ENCODE results near the gene DFFB.

DNA sequence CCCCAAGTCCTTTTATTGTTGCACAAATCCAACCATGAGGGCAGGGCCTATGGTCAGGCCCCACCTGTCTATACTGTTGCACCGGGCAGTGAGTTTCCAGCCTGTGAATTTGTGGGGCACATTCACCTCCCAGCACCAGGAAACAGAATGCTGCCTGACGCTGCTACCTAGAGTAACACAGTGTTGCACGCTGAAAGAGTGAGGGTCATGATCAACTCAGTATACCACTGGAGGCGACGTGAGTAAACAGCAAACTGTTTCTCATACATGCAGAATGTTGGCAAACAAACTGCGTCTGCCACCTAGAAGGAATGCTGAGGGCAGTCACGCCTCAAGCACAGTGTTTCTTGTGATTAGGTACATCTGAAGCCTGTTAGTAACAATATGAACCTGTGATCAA is 47.6 kb upstream of the DFFB start:
- TF ChIP-seq ZNF514 (tag by site-specific recombination; IDR thresholded peaks at IDR 0.05) (no peak), ZNF596 (tag by site-specific recombination; IDR thresholded peaks at IDR 0.05) (no peak)
- TF ChIP-seq, protein P1, sequence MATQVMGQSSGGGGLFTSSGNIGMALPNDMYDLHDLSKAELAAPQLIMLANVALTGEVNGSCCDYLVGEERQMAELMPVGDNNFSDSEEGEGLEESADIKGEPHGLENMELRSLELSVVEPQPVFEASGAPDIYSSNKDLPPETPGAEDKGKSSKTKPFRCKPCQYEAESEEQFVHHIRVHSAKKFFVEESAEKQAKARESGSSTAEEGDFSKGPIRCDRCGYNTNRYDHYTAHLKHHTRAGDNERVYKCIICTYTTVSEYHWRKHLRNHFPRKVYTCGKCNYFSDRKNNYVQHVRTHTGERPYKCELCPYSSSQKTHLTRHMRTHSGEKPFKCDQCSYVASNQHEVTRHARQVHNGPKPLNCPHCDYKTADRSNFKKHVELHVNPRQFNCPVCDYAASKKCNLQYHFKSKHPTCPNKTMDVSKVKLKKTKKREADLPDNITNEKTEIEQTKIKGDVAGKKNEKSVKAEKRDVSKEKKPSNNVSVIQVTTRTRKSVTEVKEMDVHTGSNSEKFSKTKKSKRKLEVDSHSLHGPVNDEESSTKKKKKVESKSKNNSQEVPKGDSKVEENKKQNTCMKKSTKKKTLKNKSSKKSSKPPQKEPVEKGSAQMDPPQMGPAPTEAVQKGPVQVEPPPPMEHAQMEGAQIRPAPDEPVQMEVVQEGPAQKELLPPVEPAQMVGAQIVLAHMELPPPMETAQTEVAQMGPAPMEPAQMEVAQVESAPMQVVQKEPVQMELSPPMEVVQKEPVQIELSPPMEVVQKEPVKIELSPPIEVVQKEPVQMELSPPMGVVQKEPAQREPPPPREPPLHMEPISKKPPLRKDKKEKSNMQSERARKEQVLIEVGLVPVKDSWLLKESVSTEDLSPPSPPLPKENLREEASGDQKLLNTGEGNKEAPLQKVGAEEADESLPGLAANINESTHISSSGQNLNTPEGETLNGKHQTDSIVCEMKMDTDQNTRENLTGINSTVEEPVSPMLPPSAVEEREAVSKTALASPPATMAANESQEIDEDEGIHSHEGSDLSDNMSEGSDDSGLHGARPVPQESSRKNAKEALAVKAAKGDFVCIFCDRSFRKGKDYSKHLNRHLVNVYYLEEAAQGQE (tag by site-specific recombination; IDR thresholded peaks at IDR 0.05), result no peak
- TF ChIP-seq, protein P2, sequence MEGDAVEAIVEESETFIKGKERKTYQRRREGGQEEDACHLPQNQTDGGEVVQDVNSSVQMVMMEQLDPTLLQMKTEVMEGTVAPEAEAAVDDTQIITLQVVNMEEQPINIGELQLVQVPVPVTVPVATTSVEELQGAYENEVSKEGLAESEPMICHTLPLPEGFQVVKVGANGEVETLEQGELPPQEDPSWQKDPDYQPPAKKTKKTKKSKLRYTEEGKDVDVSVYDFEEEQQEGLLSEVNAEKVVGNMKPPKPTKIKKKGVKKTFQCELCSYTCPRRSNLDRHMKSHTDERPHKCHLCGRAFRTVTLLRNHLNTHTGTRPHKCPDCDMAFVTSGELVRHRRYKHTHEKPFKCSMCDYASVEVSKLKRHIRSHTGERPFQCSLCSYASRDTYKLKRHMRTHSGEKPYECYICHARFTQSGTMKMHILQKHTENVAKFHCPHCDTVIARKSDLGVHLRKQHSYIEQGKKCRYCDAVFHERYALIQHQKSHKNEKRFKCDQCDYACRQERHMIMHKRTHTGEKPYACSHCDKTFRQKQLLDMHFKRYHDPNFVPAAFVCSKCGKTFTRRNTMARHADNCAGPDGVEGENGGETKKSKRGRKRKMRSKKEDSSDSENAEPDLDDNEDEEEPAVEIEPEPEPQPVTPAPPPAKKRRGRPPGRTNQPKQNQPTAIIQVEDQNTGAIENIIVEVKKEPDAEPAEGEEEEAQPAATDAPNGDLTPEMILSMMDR (tag by site-specific recombination; IDR thresholded peaks at IDR 0.05), result no peak

Measured in HEK293 (cell line).